GM10847 (cell line): Measurements from ENCODE around the gene SRSF1.

ENCODE experiments used
- POLR2A ChIP-seq: IDR thresholded peaks from 2 replicates; pipeline ENCODE4 v1.6.1; 2011; ENCODE audit not compliant: insufficient read length; ENCODE audit errors: extremely low read depth

The SRSF1 gene

DNA sequence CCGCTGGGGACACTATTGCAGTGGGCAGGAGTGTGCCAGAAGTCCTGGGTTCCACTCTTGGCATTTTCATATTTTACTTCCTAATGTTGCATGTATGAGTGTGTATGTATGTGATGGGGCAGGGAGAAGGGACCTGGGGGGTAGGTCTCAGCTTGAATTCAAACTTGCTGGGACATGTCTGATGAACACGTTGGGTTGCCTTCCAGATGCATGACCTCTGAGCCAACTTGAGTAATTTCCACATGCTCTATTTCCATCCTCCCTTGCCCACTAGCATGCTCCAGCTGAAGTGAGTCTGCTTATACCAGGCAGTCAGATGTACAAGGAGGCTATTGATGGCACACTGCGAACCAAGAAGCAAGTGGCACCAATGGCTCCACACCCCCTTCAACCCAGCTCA lies 32.9 kb upstream of the SRSF1 start:
- no peak for TF ChIP-seq POLR2A

DNA sequence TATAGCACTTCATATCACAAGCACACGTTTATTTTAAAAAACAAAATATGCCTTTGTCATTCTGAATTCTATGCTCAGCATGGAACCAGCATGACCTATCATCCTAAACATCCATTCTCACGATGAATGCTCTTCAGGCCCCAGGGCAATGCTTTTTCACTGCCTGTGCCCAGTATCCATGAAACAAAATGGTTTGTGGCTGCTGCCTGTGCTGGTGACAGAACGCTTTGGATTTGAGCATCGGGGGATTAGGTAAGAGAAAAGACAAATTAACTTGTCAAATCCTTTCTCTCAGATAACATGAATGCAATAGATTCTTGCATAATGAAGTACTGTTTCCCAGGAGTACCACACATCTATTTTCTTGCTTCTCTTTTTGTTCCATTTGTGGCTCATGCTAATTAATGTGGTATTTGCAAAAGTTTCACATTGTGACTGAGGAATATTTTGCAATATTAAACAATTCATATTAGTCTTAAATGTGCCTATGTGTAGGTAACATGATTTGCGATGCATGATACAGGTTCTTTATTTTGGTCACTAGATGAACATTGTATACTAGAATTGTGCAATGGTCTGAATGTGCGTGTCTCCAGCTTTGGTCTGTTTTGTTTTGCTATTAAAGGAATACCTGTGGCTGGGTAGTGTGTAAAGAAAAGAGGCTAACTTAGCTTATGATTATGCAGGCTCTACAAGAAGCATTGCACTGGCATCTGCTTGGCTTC lies 25.8 kb upstream of the SRSF1 start:
- no peak for TF ChIP-seq POLR2A

DNA sequence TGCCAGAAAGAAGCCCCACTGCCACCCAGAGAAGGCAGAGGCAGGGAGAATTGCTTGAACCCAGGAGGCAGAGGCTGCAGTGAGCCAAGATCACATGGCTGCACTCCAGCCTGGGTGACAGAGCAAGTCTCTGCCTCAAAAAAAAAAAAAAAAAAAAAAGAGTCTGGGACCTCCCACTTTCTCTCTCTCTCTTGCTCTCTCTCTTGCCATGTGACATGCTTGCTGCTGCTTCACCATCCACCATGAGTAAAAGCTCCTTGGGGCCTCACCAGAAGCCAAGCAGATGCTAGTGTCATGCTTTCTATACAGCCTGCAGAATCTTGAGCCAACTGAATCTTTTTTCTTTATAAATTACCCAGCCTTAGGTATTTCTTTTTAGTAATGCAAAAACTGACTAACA lies 21.5 kb upstream of the SRSF1 start:
- TF ChIP-seq POLR2A: no peak

DNA sequence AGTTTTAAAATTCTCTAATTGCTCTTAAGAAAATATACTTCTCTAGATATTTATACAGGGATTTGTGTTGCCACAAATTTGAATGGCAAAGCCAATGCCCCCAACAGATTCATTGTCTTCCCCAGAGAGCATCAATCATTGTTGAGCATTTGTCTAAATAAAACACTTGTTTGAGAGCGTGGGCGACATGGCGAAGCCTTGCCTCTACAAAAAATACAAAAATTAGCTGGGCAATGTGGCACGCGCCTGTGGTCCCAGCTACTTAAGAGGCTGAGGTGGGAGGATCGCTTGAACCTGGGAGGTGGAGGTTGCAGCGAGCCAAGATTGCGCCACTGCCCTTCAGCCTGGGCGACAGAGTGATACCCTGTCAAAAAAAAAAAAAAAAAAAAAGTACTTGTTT lies 13.4 kb upstream of the SRSF1 start:
- no peak for TF ChIP-seq POLR2A

DNA sequence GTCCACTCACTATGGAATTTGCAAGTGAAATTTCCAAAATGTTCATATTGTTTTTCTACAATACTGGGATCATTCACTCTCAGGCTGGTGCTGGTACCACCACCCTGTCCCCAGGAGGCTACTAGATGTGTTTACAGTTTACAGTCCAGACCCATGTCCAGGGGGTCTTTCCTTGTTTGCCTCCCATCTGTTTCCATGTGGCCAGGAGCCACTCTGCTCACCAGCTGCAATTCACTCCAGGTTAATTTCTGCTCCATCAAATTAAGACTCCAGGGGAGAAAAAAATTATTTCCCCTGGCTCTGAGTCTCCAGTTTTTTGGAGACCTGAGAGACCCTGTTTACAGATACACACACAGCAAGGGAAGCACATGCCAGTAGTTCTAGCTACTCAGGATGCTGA lies 12.5 kb upstream of the SRSF1 start:
- TF ChIP-seq POLR2A: no peak

DNA sequence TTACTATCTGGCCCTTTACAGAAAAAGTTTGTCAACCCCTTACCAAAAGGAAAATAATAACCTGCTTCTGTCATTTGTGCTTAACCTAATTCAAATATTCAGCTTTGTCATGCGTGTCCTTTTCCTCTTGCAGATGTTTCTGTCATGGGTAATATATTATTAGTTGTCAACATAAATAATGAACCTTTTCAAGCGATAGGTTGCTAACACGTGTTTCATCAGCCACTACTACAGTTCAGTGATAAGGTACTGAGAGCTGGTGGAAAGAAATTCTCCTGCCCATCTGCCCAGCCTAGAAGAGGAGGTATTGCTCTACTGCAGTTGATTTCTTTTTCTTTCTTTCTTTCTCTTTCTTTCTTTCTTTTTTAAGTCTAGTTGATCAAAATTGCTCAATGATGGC lies 12.0 kb upstream of the SRSF1 start:
- no peak for TF ChIP-seq POLR2A

DNA sequence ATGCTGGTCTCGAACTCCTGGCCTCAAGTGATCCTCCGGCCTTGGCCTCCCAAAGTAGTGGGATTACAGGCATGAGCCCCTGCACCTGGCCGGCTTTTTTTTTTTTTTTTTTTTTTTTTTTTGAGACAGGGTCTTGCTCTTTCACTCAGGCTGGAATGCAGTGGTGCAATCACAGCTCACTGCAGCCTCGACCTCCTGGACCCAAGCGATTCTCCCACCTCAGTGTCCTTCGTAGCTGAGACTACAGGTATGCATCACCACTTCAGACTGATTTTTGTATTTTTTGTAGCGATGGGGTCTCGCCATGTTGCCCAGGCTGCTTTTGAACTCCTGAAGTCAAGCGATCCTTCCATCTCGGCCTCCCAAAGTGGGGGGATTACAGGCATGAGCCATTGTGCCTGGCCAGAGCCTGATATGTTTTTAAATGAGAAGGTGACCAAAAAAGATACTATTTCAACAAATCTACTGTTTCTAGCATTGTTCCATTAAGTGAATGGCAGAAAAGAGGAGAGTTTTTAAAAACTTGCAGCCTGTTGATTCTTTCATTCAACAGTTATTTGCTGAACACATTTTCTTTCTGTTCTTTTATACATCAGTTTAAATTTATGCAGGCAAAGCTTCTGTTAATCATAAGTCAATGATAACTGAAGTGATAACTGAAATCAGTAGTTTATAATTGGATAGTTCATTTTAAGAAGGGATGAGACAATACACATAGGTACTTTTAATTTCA lies 3.2 kb upstream of the SRSF1 start:
- no peak for TF ChIP-seq POLR2A

DNA sequence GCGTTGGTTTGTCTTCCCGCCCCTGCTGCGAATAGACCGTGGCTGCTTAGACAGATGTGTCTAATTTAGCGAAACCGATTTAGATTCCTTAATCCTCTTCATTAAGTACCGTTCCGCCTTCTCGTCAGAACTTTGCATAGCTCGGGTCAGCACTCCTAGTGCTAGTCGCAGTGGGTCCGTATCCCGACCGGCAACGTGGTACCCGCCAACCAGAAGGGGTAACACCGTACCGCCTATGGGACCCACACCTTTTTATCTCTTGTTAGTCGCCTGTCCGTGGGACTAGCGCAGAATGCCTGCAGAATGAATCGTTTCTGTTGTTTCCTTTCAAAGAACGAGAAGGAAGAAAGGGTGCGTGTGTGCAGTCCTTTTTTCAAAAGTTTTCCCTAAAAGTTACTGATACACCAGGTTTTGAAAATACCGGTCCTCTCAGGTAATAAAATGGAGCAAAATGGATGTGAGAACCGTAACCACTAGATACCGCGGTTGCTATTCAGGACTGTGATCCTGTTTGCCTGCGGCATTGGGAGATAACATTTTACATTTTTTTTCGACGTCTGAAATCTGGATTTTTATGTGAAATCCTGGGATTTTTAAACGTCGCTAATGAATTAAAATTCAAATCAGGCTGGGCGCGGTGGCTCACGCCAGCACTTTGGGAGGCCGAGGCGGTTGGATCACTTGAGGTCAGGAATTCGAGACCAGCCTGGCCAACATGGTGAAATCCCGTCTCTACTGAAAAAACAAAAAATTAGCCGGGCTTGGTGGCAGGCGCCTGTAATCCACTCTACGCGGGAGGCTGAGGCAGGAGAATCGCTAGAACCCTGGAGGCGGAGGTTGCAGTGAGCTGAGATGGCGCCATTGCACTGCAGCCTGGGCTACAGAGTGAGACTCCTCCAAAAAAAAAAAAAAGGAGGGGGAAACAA lies 998 bp upstream of the SRSF1 start:
- TF ChIP-seq POLR2A: no peak

DNA sequence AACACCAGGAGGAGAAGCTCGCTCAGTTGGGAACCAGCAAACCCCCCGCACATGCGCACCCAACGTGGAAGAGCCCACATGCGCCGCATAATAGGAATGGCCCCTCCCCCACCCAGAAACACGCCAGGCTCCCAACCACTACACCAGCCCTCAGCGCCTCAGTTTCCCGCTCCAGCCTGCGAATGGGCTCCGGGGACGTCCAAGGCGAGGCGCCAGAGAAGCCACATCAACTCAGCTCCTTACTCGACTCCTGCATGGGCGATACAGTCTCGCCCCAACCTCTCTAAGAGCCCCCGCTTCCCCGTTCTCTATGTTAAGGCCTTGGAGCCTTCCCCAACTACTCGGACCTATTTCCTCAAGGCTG lies 504 bp downstream of the SRSF1 start:
- no peak for TF ChIP-seq POLR2A

DNA sequence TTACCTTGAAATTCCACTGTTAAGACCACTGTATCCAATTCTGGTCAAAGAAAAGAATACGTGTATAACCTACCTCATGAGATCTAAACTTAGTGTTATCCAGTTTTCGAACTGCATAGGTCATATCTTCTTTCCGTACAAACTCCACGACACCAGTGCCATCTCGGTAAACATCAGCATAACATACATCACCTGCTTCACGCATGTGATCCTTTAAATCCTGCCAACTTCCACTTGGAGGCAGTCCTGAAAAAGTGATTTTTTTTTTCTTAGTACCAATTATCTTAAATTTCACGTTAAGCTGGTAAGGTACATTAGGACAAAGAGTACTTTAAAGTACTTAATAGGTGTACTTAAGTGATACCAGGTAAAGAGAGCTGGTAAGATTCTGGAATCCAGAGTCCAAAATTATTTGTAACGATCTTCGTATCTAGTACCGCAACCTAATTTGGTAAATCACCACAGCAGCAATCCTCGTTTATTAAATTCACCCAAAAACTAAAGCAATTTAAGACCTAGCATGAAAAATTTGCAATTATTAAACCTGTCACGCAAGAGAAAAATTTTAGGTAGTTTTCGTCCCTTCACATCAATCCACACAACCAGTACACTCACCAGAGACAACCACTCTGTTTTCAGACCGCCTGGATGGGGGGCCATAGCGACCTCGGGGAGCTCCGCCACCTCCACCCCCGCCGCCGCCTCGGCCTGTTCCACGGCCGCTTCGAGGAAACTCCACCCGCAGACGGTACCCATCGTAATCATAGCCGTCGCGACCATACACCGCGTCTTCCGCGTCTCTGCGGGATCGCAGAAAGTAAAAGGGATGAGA lies 1.1 kb downstream of the SRSF1 start:
- TF ChIP-seq POLR2A: no peak

DNA sequence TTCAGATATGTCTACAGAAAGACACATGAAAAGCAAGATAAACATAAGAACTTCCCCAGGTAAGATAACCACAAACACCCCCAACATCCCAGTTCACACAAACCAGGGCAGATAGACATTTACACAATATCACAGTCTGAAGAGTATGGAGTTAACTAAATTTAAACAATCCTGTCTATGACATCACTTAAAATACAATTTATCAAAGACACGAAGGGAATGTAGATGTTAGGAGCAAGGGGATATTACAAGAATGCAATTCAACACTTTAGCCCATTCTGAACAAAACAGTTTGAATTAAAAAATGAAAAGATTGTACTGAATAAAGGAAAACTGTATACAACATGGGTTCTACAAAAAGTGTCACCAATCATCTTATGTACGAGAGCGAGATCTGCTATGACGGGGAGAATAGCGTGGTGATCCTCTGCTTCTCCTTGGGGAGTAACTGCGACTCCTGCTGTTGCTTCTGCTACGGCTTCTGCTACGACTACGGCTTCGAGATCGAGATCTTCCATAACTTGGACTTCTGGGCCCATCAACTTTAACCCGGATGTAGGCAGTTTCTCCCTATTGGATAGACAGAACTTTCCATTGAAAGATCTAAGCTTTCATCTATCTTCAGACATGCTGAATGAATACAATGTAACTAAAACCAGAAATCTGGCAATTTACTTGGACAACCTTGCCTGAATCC lies 1.9 kb downstream of the SRSF1 start:
- no peak for TF ChIP-seq POLR2A

DNA sequence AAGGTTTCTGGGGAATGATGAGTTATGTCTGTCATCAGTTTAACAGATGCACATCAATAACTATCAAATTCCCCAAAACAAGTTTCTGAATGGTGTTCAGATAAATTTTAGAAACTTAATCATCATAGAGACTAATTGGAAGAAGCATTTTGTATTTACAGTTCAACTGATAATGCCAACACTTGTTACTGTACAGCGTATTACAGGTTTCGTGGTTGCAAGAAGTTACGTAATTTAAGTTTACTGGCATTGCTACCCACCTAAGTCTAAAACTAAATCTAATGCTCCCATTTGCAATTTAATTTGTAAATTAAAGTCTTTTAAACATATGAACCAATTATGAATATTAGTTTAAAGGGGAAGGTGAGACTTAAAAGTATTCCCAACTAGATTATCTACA lies 3.0 kb downstream of the SRSF1 start:
- no peak for TF ChIP-seq POLR2A

DNA sequence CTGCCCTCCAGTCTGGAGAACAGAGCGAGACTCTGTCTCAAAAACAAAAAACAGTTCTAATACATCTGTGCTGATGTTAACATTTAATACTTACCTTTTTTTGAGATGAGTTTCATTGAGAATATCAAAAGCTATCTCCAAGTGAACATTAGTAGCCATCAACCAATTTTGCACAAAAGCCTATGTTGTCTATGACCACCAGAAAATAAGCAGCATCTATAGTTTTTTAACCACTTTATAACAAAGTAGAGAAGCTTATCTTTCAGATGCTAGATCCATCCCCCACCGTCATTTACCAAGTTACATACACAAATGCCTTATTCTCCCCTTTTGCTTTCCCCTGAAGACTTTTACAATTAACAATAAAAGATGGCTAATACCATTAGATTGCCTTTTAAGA lies 4.1 kb downstream of the SRSF1 start:
- no peak for TF ChIP-seq POLR2A

DNA sequence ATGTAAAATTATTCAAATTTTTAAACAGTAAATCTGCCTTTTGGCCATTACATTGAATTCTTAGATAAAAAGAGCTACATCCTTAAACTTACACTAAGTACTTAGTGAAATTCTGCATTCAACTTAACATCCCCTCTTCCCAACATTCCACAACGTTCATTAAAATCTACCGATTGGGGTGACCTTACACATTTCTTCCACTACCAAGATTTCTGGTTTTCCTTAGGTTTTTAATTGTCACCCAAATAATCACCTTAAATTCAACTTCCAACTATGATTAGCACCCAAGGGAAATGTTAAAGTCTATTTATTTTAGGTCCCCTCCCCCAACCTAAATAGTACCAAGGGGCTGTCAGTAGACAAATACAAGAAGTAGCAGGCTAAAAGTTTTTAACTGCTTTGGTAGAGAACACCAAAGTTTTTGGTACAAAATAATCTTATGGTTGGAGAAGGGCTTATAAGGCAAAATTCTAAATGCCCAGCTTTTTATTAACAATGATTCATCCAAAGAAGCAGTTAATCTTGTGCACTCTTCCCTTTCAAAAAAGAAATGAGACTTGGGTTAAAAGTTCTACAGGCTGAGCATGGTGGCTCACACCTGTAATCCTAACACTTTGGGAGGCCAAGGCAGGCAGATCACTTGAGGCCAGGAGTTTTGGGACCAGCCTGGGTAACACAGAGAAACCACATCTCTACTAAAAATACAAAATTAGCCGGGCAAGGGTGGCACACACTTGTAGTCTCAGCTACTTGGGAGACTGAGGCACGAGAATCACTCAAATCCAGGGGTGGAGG lies 4.7 kb downstream of the SRSF1 start:
- TF ChIP-seq POLR2A: no peak
